GM18498 (cell line): ENCODE data around the gene RPL22.
"Not testable (repeated sequence)": the region's sequence is repeated elsewhere in the genome, so short reads cannot be mapped to it uniquely, and the experiment has no call there.

Source experiments
- ATAC-seq: cut with Tn5 transposase; IDR thresholded peaks from one replicate; pipeline ENCODE4 v1.9.1; 2021; ENCODE audit warnings: mild to moderate bottlenecking, moderate library complexity; ENCODE audit not compliant: unreplicated experiment

The RPL22 gene

DNA sequence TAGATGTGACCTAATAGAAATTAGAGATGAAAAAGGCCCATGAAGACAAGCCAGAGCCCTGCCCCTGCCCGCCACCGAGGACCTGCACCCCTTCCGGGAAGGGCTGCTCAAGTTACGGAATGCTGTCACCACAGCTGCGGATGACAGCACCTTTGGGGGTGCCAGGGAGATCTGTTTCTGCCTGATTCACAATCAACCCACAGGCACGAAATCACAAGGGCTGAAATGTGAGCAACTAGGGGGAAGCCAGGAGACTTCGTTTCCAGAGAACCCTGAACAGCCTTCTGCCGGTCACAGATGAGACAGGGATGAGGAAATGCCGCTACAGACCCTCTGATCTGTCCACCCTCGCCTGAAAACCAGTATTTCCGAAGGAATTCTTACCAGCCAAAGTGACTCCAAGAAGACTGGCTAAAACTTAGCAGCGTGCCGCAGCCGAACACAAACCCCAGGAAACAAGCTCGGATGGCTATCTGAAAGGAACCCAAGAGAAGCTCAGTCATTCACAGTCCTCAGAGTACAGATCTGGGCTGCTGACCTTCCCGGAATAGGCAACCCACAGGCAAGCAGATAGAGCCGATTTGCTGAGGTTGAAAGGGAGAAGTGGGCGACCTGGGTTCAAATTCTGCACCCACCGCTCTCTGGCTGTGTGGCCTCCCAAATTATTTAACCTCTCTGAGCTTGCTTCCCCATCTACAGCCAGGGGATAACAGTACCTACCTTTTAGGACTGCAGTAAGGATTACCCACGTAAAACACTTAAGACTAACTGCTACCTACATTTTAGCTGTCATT, 35.3 kb upstream of the RPL22 start:
- no peak for ATAC-seq

DNA sequence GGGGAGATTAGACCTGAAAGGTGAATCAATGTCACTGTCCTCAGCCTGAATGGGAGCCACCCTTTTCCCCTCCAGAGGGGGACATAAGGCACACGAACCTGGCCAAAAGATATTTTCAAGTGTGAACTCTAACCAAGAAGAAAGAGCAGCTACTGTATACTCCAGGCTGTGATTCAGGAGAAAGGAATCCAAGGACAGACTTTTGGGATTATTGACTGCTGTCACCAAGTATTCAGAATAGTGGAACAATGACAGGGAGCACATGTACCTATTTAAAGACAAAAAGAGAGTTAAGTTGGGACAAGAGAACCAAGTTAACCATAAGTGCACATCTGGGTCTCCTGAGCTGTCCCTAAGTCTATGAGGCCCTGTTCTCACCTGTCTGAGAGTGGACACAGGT, 34.0 kb upstream of the RPL22 start:
- ATAC-seq = no peak

DNA sequence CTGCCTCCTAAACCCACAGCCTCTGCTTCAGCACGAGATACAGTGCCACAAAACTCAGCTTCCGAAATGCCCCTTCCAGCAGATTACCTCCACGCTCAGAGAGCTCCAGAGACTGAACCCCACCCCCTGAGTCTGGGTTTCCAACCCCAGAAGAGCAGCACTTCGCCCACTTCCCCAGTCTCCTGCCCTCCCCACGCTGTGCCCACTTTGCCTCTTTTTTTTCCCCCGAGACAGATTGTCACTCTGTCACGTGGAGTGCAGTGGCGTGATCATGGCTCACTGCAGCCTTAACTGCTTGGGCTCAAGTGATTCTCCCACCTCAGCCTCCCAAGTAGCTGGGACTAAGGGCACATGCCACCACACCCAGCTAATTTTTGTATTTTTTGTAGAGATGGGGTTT, 26.3 kb upstream of the RPL22 start:
- no peak for ATAC-seq

GRCh38 chr1:6224718-6225117, 25.3 kb upstream of the RPL22 start:
- no peak for ATAC-seq

DNA sequence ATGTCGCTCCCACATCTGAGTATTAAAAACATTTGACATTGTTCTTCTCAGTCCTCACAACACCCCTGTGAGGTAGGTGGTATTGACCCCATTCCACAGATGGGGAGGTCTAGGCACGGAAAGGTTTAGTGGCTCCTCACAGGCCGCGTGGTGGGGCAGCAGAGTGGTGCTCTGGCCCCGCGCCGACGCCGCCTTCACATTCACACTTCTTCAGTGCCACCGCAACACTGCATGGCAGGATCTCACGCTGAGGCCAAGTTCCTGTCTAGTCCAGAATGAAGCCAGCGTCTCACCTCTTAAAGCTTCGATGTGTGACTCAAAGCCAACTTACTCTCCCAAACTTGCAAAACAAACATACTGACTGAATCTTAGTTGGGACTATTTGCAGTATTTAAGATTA, 24.2 kb upstream of the RPL22 start:
- ATAC-seq = no peak

DNA sequence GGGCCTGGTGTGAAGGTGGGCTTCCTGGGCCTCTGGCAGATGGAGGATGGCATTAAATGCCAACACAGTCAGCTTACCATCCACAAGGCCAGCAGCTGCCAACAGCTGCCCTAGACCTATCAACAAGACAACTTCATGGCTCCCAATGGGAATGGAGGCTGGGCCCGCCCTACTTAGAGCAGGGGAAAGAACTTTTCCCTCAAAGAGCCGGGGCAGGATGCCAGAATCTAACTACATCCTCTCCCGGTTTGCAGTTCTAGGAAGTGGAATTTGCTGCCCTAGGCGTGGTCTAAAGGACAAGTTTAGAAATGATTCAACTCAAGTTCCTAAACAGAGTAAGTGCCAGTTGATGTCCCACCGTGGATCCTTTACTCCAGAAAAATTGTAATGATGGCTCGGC, 23.2 kb upstream of the RPL22 start:
- ATAC-seq = no peak

GRCh38 chr1:6221210-6221784, 21.9 kb upstream of the RPL22 start:
- no peak for ATAC-seq

- no peak for ATAC-seq
Measured at GRCh38 chr1:6220236-6220635, 20.8 kb upstream of the RPL22 start.

- ATAC-seq = not testable (repeated sequence)
Measured at GRCh38 chr1:6219641-6220040, 20.2 kb upstream of the RPL22 start.

GRCh38 chr1:6218375-6219164, 19.2 kb upstream of the RPL22 start:
- ATAC-seq = no peak

GRCh38 chr1:6212193-6212959, 13.0 kb upstream of the RPL22 start:
- no peak for ATAC-seq

- ATAC-seq = no peak
Measured at GRCh38 chr1:6211731-6212130, 12.3 kb upstream of the RPL22 start.

DNA sequence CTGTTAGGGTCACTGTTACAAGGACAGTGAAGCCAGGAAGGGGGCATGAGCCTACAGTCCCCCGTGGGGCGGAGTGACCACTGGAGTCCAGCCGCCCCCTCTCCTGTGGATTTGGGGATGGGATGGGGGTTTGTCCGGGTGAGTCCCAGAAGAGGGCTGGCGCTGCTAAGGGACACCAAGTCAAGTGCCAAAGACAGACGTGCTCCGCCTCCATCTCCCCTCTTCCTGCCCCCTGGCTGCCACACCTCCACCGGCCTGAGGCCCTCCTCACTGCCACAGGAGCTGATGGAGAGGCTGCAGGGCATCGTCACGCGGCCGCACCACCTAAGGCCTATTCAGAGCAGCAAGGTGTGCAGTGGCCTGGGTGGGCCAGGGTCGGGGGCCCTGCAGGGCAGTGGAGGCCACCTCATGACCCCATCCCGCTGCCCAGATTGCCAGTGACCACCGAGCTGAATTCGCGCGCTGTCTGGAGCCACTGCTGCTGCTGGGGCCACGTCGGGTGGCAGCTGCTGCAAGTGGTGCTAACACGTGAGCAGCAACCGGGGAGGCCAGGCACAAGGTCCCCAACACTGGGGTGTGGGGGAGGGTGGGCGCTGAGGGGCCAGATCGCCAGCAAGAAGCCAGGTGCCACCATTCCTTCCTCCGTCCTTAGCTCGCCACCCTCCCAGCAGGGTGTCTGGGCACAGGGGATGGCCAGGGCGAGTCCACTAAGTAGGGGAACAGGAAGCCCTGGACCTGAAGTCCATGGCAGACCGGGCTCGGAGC, 11.4 kb upstream of the RPL22 start:
- no peak for ATAC-seq

DNA sequence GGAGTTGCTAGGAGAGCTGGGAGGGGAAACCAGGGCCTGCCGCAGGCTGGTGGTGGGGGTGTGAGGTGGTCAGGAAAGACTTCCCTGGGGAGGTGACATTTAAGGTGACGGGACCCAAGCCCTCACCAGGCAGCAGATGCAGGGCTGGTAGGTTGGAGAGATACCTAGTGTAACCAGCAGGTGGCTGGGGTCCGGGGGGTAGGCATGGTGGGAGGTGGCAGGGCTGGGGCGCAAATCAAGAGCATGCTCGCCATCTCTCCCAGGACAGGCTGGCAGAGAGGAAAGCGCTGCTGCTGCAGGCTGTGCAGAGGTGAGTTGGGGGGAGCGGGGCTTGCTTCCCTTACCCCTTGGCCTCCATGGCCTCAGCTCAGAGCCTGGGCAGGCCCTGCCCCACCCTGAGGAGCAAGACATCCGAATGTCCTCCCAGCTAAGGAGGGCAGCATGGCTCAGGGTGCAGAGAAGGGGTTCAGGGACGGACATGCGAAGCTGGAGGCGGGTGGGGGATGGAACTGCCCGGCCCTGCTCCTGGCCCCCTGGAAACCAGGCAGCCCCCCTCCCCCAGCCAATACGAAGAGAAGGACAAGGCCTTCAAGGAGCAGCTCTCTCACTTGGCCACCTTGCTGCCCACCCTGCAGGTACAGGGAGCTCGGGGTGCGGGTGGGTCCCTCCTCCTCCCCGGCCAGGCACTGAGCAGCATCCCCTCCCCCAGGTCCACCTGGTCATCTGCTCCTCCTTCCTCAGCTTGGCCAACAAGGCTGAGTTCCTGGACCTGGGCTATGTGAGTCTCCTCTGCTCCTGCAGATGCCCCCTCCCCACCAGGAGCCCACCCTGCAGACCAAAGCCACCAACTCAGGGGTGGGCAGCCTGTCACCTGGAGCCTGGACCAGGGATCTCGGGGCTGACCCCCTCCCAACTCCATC, 10.5 kb upstream of the RPL22 start:
- ATAC-seq = no peak

DNA sequence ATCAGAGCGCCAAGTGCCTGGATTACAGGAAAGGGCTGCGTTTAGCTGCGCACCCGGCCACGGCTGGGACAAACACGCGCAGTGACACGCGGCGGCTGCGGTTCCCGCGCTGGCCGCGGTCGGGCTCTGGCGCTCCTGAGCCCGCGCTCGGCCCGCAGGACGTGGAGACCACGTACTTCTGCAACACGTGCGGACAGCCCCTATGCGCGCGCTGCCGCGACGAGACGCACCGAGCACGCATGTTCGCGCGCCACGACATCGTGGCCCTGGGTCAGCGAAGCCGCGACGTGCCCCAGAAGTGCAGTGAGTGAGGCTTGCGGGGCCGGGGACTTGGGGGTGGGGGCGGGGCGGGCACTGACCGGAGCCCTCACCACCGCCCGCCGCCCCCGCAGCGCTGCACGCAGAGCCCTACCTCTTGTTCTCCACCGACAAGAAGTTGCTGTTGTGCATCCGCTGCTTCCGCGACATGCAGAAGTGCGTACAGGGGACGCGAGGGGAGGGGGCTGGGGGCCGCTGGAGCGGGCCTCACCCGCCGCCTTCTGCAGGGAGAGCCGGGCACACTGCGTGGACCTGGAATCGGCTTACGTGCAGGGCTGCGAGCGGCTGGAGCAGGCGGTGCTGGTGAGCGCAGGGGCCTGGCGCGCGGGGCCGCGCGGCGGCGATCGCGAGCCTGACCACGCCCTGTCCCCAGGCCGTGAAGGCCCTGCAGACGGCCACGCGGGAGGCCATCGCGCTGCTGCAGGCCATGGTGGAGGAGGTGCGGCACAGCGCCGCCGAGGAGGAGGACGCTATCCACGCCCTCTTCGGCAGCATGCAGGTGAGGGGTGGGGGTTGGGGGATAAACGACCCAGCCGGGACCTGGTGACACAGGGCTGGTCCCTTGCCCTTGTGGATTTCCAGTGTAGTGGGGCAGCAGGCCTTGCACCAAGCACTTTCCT, 9.6 kb upstream of the RPL22 start:
- ATAC-seq = no peak

GRCh38 chr1:6207921-6208320, 8.5 kb upstream of the RPL22 start:
- ATAC-seq = no peak

DNA sequence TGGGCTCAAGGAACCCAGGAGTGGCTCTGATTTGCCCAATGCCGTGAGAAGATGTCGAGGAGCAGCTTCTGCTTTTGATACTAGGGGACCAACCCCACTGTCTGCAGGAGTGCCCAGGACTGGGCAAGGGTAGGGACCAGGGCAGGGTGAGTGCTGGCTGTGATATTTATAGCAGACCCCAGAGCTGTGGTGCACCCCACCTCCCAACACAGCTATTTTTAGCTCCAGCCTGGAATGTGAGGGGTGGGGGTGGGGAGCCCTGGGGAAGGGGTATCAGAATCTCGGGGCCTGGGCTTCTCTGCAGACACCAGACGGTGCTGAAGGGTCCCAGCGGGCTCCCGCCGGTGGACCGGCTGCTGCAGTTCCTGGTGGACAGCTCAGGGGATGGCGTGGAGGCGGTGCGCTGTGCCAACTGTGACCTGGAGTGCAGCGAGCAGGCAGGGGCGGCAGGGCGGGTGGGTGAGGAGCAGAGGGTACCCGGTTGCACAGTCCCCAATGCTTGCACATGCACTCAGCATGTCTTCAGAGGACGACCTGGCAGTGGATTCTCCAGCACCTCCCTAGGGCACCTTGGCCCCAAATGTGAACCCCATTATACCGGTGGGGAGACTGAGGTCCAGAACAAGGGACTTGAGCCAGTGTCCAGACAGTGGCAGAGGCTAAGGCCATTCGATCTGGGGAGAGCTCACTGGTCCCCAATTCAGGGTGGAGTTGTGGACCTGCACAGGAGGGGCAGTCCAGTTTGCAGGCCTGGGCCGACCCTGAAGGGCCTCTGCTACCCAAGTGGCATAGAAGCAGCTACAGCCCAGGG, 7.9 kb upstream of the RPL22 start:
- no peak for ATAC-seq

DNA sequence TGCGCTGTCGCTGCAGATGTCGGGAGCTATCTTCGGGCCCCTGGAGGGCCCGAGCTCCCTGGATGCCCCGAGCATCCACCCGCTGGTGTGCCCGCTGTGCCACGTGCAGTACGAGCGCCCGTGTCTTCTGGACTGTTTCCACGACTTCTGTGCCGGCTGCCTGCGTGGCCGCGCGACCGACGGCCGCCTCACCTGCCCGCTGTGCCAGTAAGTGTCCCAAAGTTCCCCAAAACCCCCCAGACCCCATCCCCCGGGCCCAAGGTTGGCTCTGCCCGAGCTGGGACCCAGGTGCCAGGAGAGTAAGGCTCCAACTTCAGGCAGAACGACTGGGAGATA, 7.1 kb upstream of the RPL22 start:
- ATAC-seq = no peak
